H9 (cell line): ENCODE measurements around the gene TSPYL6. TPM values are rescaled to one million over a fixed set of nuclear protein-coding genes. Genes with fewer than 3 reads are reported as not detected.

Source experiments
- DNase-seq: peaks from one replicate; pipeline ENCODE4 v3.0.0-alpha.2; 2017
- H2AFZ ChIP-seq: one replicate; pipeline ENCODE4 v1.6.1; 2013; ENCODE audit warnings: mild to moderate bottlenecking, low read length, control low read depth, moderate library complexity
- H2AK5ac ChIP-seq: 2 replicates; pipeline ENCODE4 v1.6.1; 2013; ENCODE audit warnings: low read length, control low read depth, mixed read lengths; ENCODE audit not compliant: insufficient read length
- H2BK120ac ChIP-seq: one replicate; pipeline ENCODE4 v1.6.1; 2013; ENCODE audit warnings: low read depth, mild to moderate bottlenecking, low read length, control low read depth, inconsistent platforms; ENCODE audit not compliant: poor library complexity, severe bottlenecking
- H2BK12ac ChIP-seq: 2 replicates; pipeline ENCODE4 v1.6.1; 2013; ENCODE audit warnings: low read length, control low read depth, mixed read lengths, low read depth; ENCODE audit not compliant: insufficient read length
- H2BK15ac ChIP-seq: 2 replicates; pipeline ENCODE4 v1.6.1; 2013; ENCODE audit warnings: low read depth, low read length, control low read depth
- H2BK20ac ChIP-seq: one replicate; pipeline ENCODE4 v1.6.1; 2013; ENCODE audit warnings: low read depth, mild to moderate bottlenecking, low read length, control low read depth, inconsistent platforms; ENCODE audit not compliant: poor library complexity, severe bottlenecking
- H2BK5ac ChIP-seq: 2 replicates; pipeline ENCODE4 v1.6.1; 2013; ENCODE audit warnings: low read length, control low read depth, mixed read lengths; ENCODE audit not compliant: insufficient read length
- H3K14ac ChIP-seq: 2 replicates; pipeline ENCODE4 v1.6.1; 2013; ENCODE audit warnings: low read length, control low read depth; ENCODE audit not compliant: insufficient read depth
- H3K18ac ChIP-seq: 2 replicates; pipeline ENCODE4 v1.6.1; 2013; ENCODE audit warnings: low read depth, mild to moderate bottlenecking, mixed read lengths, low read length, control low read depth; ENCODE audit not compliant: insufficient read length
- H3K23ac ChIP-seq: 2 replicates; pipeline ENCODE4 v1.6.1; 2013; ENCODE audit warnings: low read length, control low read depth, mixed read lengths, low read depth; ENCODE audit not compliant: insufficient read length
- H3K23me2 ChIP-seq: 2 replicates; pipeline ENCODE4 v1.6.1; 2013; ENCODE audit warnings: low read depth, mild to moderate bottlenecking, mixed read lengths, low read length, control low read depth; ENCODE audit not compliant: insufficient read length, poor library complexity, severe bottlenecking
- H3K27ac ChIP-seq: 2 replicates; pipeline ENCODE4 v1.5.1; 2013; ENCODE audit warnings: low read length, control low read depth, mixed read lengths, low read depth; ENCODE audit not compliant: insufficient read length
- H3K27me3 ChIP-seq: 2 replicates; pipeline ENCODE4 v1.6.1; 2013; ENCODE audit warnings: low read length, control low read depth, inconsistent platforms; ENCODE audit not compliant: insufficient read depth
- H3K4ac ChIP-seq: 2 replicates; pipeline ENCODE4 v1.6.1; 2013; ENCODE audit warnings: low read depth, mild to moderate bottlenecking, control low read depth, inconsistent platforms, low read length, moderate library complexity
- H3K4me1 ChIP-seq: 2 replicates; pipeline ENCODE4 v1.6.1; 2013; ENCODE audit warnings: low read length, control low read depth, inconsistent platforms; ENCODE audit not compliant: insufficient read depth
- H3K4me2 ChIP-seq: 2 replicates; pipeline ENCODE4 v1.6.1; 2013; ENCODE audit warnings: low read length, control low read depth, mixed read lengths; ENCODE audit not compliant: insufficient read length, insufficient read depth
- H3K56ac ChIP-seq: 2 replicates; pipeline ENCODE4 v1.6.1; 2013; ENCODE audit warnings: low read depth, mild to moderate bottlenecking, mixed read lengths, low read length, control low read depth; ENCODE audit not compliant: insufficient read length
- H3K79me1 ChIP-seq: 2 replicates; pipeline ENCODE4 v1.6.1; 2013; ENCODE audit warnings: low read depth, mild to moderate bottlenecking, moderate library complexity, low read length, control low read depth, inconsistent platforms; ENCODE audit not compliant: insufficient read depth, poor library complexity, severe bottlenecking
- H3K79me2 ChIP-seq: 2 replicates; pipeline ENCODE4 v1.6.1; 2013; ENCODE audit warnings: low read length, control low read depth, inconsistent platforms; ENCODE audit not compliant: insufficient read depth
- H3K9ac ChIP-seq: 2 replicates; pipeline ENCODE4 v1.6.1; 2013; ENCODE audit warnings: low read length, control low read depth, mixed read lengths; ENCODE audit not compliant: insufficient read length; ENCODE audit errors: extremely low read depth
- H3K9me3 ChIP-seq: one replicate; pipeline ENCODE4 v1.6.1; 2013; ENCODE audit warnings: low read depth, low read length, inconsistent platforms; ENCODE audit not compliant: control insufficient read depth
- H3T11ph ChIP-seq: one replicate; pipeline ENCODE4 v1.6.1; 2013; ENCODE audit warnings: mild to moderate bottlenecking, low read length, control low read depth, inconsistent platforms
- H4K20me1 ChIP-seq: one replicate; pipeline ENCODE4 v1.6.1; 2013; ENCODE audit not compliant: control insufficient read depth, insufficient read length, insufficient read depth
- H4K5ac ChIP-seq: 2 replicates; pipeline ENCODE4 v1.6.1; 2013; ENCODE audit warnings: low read depth, mild to moderate bottlenecking, mixed read lengths, low read length, control low read depth; ENCODE audit not compliant: insufficient read length
- H4K8ac ChIP-seq: replicated peaks from 2 replicates; pipeline ENCODE4 v1.6.1; 2013; ENCODE audit warnings: low read length, control low read depth, mixed read lengths, low read depth; ENCODE audit not compliant: insufficient read length
- H4K91ac ChIP-seq: 2 replicates; pipeline ENCODE4 v1.6.1; 2013; ENCODE audit warnings: low read depth, mild to moderate bottlenecking, moderate library complexity, mixed read lengths, low read length, control low read depth; ENCODE audit not compliant: insufficient read length
- H3K27ac Mint-ChIP-seq, 3 experiments: 2 replicates in 2 of 3; 3 replicates in 1 of 3; pipeline ENCODE4 v1.8.0; 2020 to 2021; ENCODE audit warnings: mixed read lengths in 3 of 3, mild to moderate bottlenecking in 1 of 3, moderate library complexity in 1 of 3
- H3K27me3 Mint-ChIP-seq: 2 replicates; pipeline ENCODE4 v1.8.0; 2021; ENCODE audit warnings: low read depth, mild to moderate bottlenecking, moderate library complexity, mixed read lengths
- H3K36me3 Mint-ChIP-seq, 3 experiments: 2 replicates in 2 of 3; 3 replicates in 1 of 3; pipeline ENCODE4 v1.8.0; 2020 to 2021; ENCODE audit warnings: low read depth in 3 of 3, mixed read lengths in 3 of 3; ENCODE audit not compliant: insufficient read depth in 1 of 3
- H3K4me1 Mint-ChIP-seq, 2 experiments: 2 replicates each; pipeline ENCODE4 v1.8.0; 2020; ENCODE audit warnings: mixed read lengths in 2 of 2
- H3K4me3 Mint-ChIP-seq, 2 experiments: 2 replicates in 1 of 2; 3 replicates in 1 of 2; pipeline ENCODE4 v1.8.0; 2020 to 2021; ENCODE audit warnings: mild to moderate bottlenecking in 2 of 2, mixed read lengths in 2 of 2, moderate library complexity in 1 of 2
- H3K9me3 Mint-ChIP-seq, 2 experiments: 2 replicates in 1 of 2; 3 replicates in 1 of 2; pipeline ENCODE4 v1.8.0; 2020; ENCODE audit warnings: mild to moderate bottlenecking in 2 of 2, mixed read lengths in 2 of 2, moderate library complexity in 1 of 2
- CTCF ChIP-seq: fragments of 200-600 bp; sonication (generic); conservative IDR thresholded peaks from 3 replicates; pipeline ENCODE4 v1.8.0; 2021; ENCODE audit warnings: antibody characterized with exemption, mild to moderate bottlenecking
- WGBS: extraction: QIAGEN DNeasy Blood & Tissue Kit; methylation state at CpG from one replicate; pipeline ENCODE4 v1.1.7; 2013; ENCODE audit warnings: missing lambda C conversion rate, low lambda C conversion rate, mixed read lengths; ENCODE audit not compliant: insufficient read length; ENCODE audit errors: extremely low coverage; 5-methylcytosine and 5-hydroxymethylcytosine counted together
- total RNA-seq: library from RNA; stranded (reverse); gene quantifications from 2 replicates; pipeline ENCODE4 v1.2.1, GENCODE V29; 2021

Gene TSPYL6
- total RNA-seq, 1 experiment from 2014 or later = not detected

- Histone ChIP-seq H3K4me2 (no peak overlapping the region), H2AFZ (no peak overlapping the region), H3K9me3 (no peaks in the 10 kb centered on the region), H3K27ac (no peak overlapping the region), H4K91ac (no peak overlapping the region), H3T11ph (no peak overlapping the region), H3K4me1 (no peaks in the 10 kb centered on the region), H3K79me1 (no peaks in the 10 kb centered on the region), H3K23me2 (no peaks in the 10 kb centered on the region), H2BK120ac (no peak overlapping the region), H3K4ac (no peak overlapping the region), H2BK5ac (no peak overlapping the region), H2BK20ac (no peak overlapping the region), H4K8ac (no peak overlapping the region), H3K79me2 (no peaks in the 10 kb centered on the region), H3K18ac (no peak overlapping the region), H2BK15ac (no peak overlapping the region), H2BK12ac (no peak overlapping the region), H4K20me1 (no peaks in the 10 kb centered on the region), H3K14ac (no peak overlapping the region), H3K27me3 (no peaks in the 10 kb centered on the region), H2AK5ac (no peak overlapping the region), H3K56ac (no peak overlapping the region), H3K9ac (no peak overlapping the region), H3K23ac (no peak overlapping the region), H4K5ac (no peak overlapping the region)
- Mint-ChIP-seq H3K27me3 (no peaks in the 10 kb centered on the region), H3K36me3 (no peaks in the 10 kb centered on the region), H3K4me1 (peaks cover 4 to 8% of the 10 kb centered on the region in 2 experiments), H3K9me3 (peaks cover 2 to 3% of the 10 kb centered on the region in 2 experiments; a peak in 2 of 5 replicates), H3K27ac (no peak overlapping the region), H3K4me3 (no peak overlapping the region)
- TF ChIP-seq CTCF = no peak
- no CpG with 5 or more reads among the region's 2 CpGs for WGBS
- no peak for DNase-seq
These were observed 2.1 kb upstream of the TSPYL6 start for GRCh38 chr2:54258166-54258565.
